HCT116 (cell line): Measurements from ENCODE around the gene IRGQ.

Source experiments
- CTCF ChIP-seq, 3 experiments: fragments of 200-600 bp in 1 of 3; sonication (generic) in 1 of 3; IDR thresholded peaks in 2 of 3; conservative IDR thresholded peaks in 1 of 3; 2 replicates each; pipeline ENCODE4 v1.5.1; 2012 to 2017; ENCODE audit warnings: low read depth in 2 of 3, low read length in 2 of 3, antibody characterized with exemption in 1 of 3, borderline replicate concordance in 1 of 3, control low read depth in 1 of 3, mild to moderate bottlenecking in 1 of 3, mixed read lengths in 1 of 3, mixed run types in 1 of 3, moderate library complexity in 1 of 3; ENCODE audit not compliant: insufficient read depth in 1 of 3
- EGR1 ChIP-seq: IDR thresholded peaks from 2 replicates; pipeline ENCODE4 v1.6.1; 2012; ENCODE audit warnings: low read depth
- ELF1 ChIP-seq: IDR thresholded peaks from 2 replicates; pipeline ENCODE4 v1.6.1; 2012; ENCODE audit warnings: low read depth, borderline replicate concordance
- EZH2 ChIP-seq: fragments of 200-600 bp; sonication (generic); IDR thresholded peaks from 2 replicates; pipeline ENCODE4 v1.6.1; 2017; ENCODE audit warnings: antibody characterized with exemption, mixed run types
- EZH2phosphoT487 ChIP-seq: fragments of 200-600 bp; IDR thresholded peaks from 2 replicates; pipeline ENCODE4 v1.6.1; 2018; ENCODE audit warnings: antibody characterized with exemption, borderline replicate concordance
- POLR2A ChIP-seq: IDR thresholded peaks from 2 replicates; pipeline ENCODE4 v1.7.0; 2011; ENCODE audit warnings: borderline replicate concordance; ENCODE audit not compliant: insufficient read depth, insufficient read length; ENCODE audit errors: extremely low read depth
- POLR2AphosphoS5 ChIP-seq: IDR thresholded peaks from 2 replicates; pipeline ENCODE4 v1.6.1; 2011; ENCODE audit warnings: mild to moderate bottlenecking, low read depth, low read length, moderate library complexity
- SRF ChIP-seq: IDR thresholded peaks from 2 replicates; pipeline ENCODE4 v1.6.1; 2012; ENCODE audit warnings: low read depth
- TCF7L2 ChIP-seq: IDR thresholded peaks from 2 replicates; pipeline ENCODE4 v1.7.0; 2011; ENCODE audit warnings: borderline replicate concordance, inconsistent platforms; ENCODE audit not compliant: insufficient read depth, insufficient read length; ENCODE audit errors: extremely low read depth
- ZBTB33 ChIP-seq: IDR thresholded peaks from 2 replicates; pipeline ENCODE4 v1.6.1; 2011; ENCODE audit warnings: mild to moderate bottlenecking, low read length, moderate library complexity; ENCODE audit not compliant: insufficient replicate concordance; ENCODE audit errors: extremely low read depth
- ZNF274 ChIP-seq: fragments of 200-500 bp; sonication (Bioruptor generic); IDR thresholded peaks from 2 replicates; pipeline ENCODE4 v1.6.1; 2014; ENCODE audit warnings: mild to moderate bottlenecking, low read depth, low read length, inconsistent platforms

GRCh38 chr19:43623889-43624670 is 28.1 kb upstream of the IRGQ start:
- TF ChIP-seq CTCF (IDR thresholded peaks at IDR 0.05 in 2 of 3, conservative IDR thresholded peaks at IDR 0.05 in 1 of 3; ENCODE audit: borderline replicate concordance in 1 of 3, insufficient read depth in 1 of 3, low read depth in 2 of 3, low read length in 2 of 3) = no peak
- no peak for TF ChIP-seq ZNF274
- no peak for TF ChIP-seq ELF1
- no peak for TF ChIP-seq EZH2phosphoT487
- TF ChIP-seq EZH2 = no peak
- TF ChIP-seq POLR2AphosphoS5 = no peak
- TF ChIP-seq SRF = no peak
- no peak for TF ChIP-seq POLR2A
- no peak for TF ChIP-seq TCF7L2
- TF ChIP-seq EGR1 = no peak
- TF ChIP-seq ZBTB33 = no peak
